ENCODE measurements around the gene B3GNT3.

Gene B3GNT3

GRCh38 chr19:17860331-17860992 lies 65.5 kb downstream of the B3GNT3 start:
- Histone ChIP-seq H3K4me1 (ENCODE audit: control insufficient read depth, insufficient read depth, low read length, poor library complexity, severe bottlenecking) (peaks cover 12% of the 10 kb centered on the region), H3K36me3 (ENCODE audit: control insufficient read depth, insufficient read depth, low read length) (peaks cover 36% of the 10 kb centered on the region), H3K9me3 (ENCODE audit: control insufficient read depth, low read length) (no peaks in the 10 kb centered on the region), H3K4me3 (ENCODE audit: insufficient read depth, low read depth, low read length, poor library complexity, severe bottlenecking) (peak overlapping the region; percentile 83), H3K27ac (ENCODE audit: insufficient read depth, low read length, poor library complexity, severe bottlenecking) (peak overlapping the region; percentile 73), H3K27me3 (replicated peaks; ENCODE audit: control insufficient read depth, insufficient read depth, low read length, poor library complexity, severe bottlenecking) (no peaks in the 10 kb centered on the region)
- DNase-seq: no peak

GRCh38 chr19:17860993-17861360 lies 66.0 kb downstream of the B3GNT3 start:
- Histone ChIP-seq H3K27me3 (replicated peaks; ENCODE audit: control insufficient read depth, insufficient read depth, low read length, poor library complexity, severe bottlenecking) (no peaks in the 10 kb centered on the region), H3K9me3 (ENCODE audit: control insufficient read depth, low read length) (no peaks in the 10 kb centered on the region), H3K27ac (ENCODE audit: insufficient read depth, low read length, poor library complexity, severe bottlenecking) (peak overlapping the region; percentile 29), H3K36me3 (ENCODE audit: control insufficient read depth, insufficient read depth, low read length) (peaks cover 36% of the 10 kb centered on the region), H3K4me3 (ENCODE audit: insufficient read depth, low read depth, low read length, poor library complexity, severe bottlenecking) (peak overlapping the region; percentile 83), H3K4me1 (ENCODE audit: control insufficient read depth, insufficient read depth, low read length, poor library complexity, severe bottlenecking) (peaks cover 12% of the 10 kb centered on the region)
- no peak for DNase-seq

- H3K9me3 ChIP-seq (ENCODE audit: control insufficient read depth, low read length): no peaks in the 10 kb centered on the region
- no peak for DNase-seq
- H3K36me3 ChIP-seq (ENCODE audit: control insufficient read depth, insufficient read depth, low read length): peaks cover 36% of the 10 kb centered on the region
- no peaks in the 10 kb centered on the region for H3K27me3 ChIP-seq (replicated peaks; ENCODE audit: control insufficient read depth, insufficient read depth, low read length, poor library complexity, severe bottlenecking)
- H3K4me3 ChIP-seq (ENCODE audit: insufficient read depth, low read depth, low read length, poor library complexity, severe bottlenecking): no peak overlapping the region
- H3K4me1 ChIP-seq (ENCODE audit: control insufficient read depth, insufficient read depth, low read length, poor library complexity, severe bottlenecking): peaks cover 12% of the 10 kb centered on the region
- H3K27ac ChIP-seq (ENCODE audit: insufficient read depth, low read length, poor library complexity, severe bottlenecking): peak overlapping the region; percentile 29
Observed at GRCh38 chr19:17861542-17862402, 66.8 kb downstream of the B3GNT3 start.

GRCh38 chr19:17862711-17863519 lies 68.0 kb downstream of the B3GNT3 start:
- H3K27ac ChIP-seq (ENCODE audit: insufficient read depth, low read length, poor library complexity, severe bottlenecking): no peak overlapping the region

More at GRCh38 chr19:17862711-17863519, 68.0 kb downstream of the B3GNT3 start:
- Histone ChIP-seq H3K27me3 (replicated peaks; ENCODE audit: control insufficient read depth, insufficient read depth, low read length, poor library complexity, severe bottlenecking) (no peaks in the 10 kb centered on the region), H3K36me3 (ENCODE audit: control insufficient read depth, insufficient read depth, low read length) (peaks cover 36% of the 10 kb centered on the region), H3K4me3 (ENCODE audit: insufficient read depth, low read depth, low read length, poor library complexity, severe bottlenecking) (no peak overlapping the region), H3K4me1 (ENCODE audit: control insufficient read depth, insufficient read depth, low read length, poor library complexity, severe bottlenecking) (peaks cover 12% of the 10 kb centered on the region), H3K9me3 (ENCODE audit: control insufficient read depth, low read length) (no peaks in the 10 kb centered on the region)
- DNase-seq: no peak
